ENCODE data around the gene NELL1. TPM values are rescaled to one million over a fixed set of nuclear protein-coding genes. Genes with fewer than 3 reads are reported as not detected.

The NELL1 gene
- total and polyA plus RNA-seq, 2 donors (not counting 3 experiments of a cell fraction or from before 2014, with no cell fraction given), result not detected

- H3K9ac ChIP-seq (replicated peaks; ENCODE audit: extremely low read depth, insufficient read depth, low read length), result no peak overlapping the region
- ChIA-PET POLR2A (no interaction called here), CTCF (no interaction called here)
- H3K79me2 ChIP-seq (ENCODE audit: control insufficient read depth, insufficient read depth, low read length), result no peaks in the 10 kb centered on the region
- no peak overlapping the region for H3K27ac ChIP-seq (ENCODE audit: insufficient read depth, low read depth, low read length)
- H2AFZ ChIP-seq (ENCODE audit: low read depth, low read length), result no peak overlapping the region
- no peak overlapping the region for H3K4me3 ChIP-seq (replicated peaks in 1 of 3; ENCODE audit: insufficient read depth in 1 of 3, low read depth in 1 of 3, low read length in 3 of 3)
- H3K27me3 ChIP-seq (ENCODE audit: control insufficient read depth in 2 of 2, insufficient read depth in 2 of 2, low read length in 2 of 2), result no peaks in the 10 kb centered on the region
- no peaks in the 10 kb centered on the region for H3K9me1 ChIP-seq (replicated peaks; ENCODE audit: control insufficient read depth, extremely low read depth, insufficient read depth, low read length)
- TF ChIP-seq JUN (IDR thresholded peaks at IDR 0.05; ENCODE audit: borderline replicate concordance, insufficient read depth, insufficient read length, low read depth), result no peak
- TF ChIP-seq EZH2 (IDR thresholded peaks at IDR 0.05; ENCODE audit: borderline replicate concordance, low read depth, low read length, severe bottlenecking), result no peak
- no peak for TF ChIP-seq POLR2AphosphoS5 (IDR thresholded peaks at IDR 0.05; ENCODE audit: insufficient read depth, low read depth, low read length)
- no peak for TF ChIP-seq MAX (IDR thresholded peaks at IDR 0.05; ENCODE audit: insufficient read depth, insufficient read length)
- no peak for TF ChIP-seq GATA2 (IDR thresholded peaks at IDR 0.05; ENCODE audit: insufficient read depth, insufficient read length, low read depth, low read length)
- no peak for TF ChIP-seq CTCF (IDR thresholded peaks at IDR 0.05; ENCODE audit: extremely low read depth in 1 of 2, insufficient read depth in 1 of 2, low read depth in 1 of 2, low read length in 2 of 2)
- no peak for TF ChIP-seq FOS (IDR thresholded peaks at IDR 0.05; ENCODE audit: borderline replicate concordance, insufficient read depth, low read length)
- no peak for TF ChIP-seq MYC (IDR thresholded peaks at IDR 0.05; ENCODE audit: low read depth, low read length)
- no peak for TF ChIP-seq POLR2A (IDR thresholded peaks at IDR 0.05; ENCODE audit: low read depth, low read length)
- H3K4me2 ChIP-seq (ENCODE audit: insufficient read depth, low read length), result no peak overlapping the region
- no peak for DNase-seq (ENCODE audit: low read depth, low spot score)
- FAIRE-seq, result no peak
- H3K9me3 ChIP-seq (replicated peaks; ENCODE audit: control insufficient read depth, insufficient read depth, low read length), result peaks cover 2% of the 10 kb centered on the region
- dilution Hi-C loops (cut with MboI; ENCODE audit: extremely low pct_ligation_motif_present, low sequenced_read_pairs) (no loop called here), intact Hi-C loops (cut with micrococcal nuclease) (no loop called here)
- H4K20me1 ChIP-seq (replicated peaks; ENCODE audit: control insufficient read depth, extremely low read depth, insufficient read depth, low read length), result no peaks in the 10 kb centered on the region
- H3K4me1 ChIP-seq (ENCODE audit: control insufficient read depth, extremely low read depth, insufficient read depth, low read length), result no peaks in the 10 kb centered on the region
- H3K36me3 ChIP-seq (ENCODE audit: control insufficient read depth in 2 of 2, extremely low read depth in 1 of 2, insufficient read depth in 2 of 2, low read length in 2 of 2), result no peaks in the 10 kb centered on the region
- BruUV-seq (replicated peaks), result no TSS peak
Measured at GRCh38 chr11:21229224-21229623, 559.8 kb downstream of the NELL1 start.

Data from endothelial cell of umbilical vein (primary cell).